Kidney (tissue), 14 donors: ENCODE results near the gene OR4E2. TPM values are rescaled to one million over a fixed set of nuclear protein-coding genes. Genes with fewer than 3 reads are reported as not detected.

Source experiments
- DNase-seq, 5 donors: peaks; one replicate each; pipeline ENCODE4 v3.0.0-alpha.2; 2013 to 2020
- FAIRE-seq: peaks from 2 replicates; lab custom pipeline; 2012; peaks lifted over from hg19 to GRCh38; lab: Jason Lieb, UNC
- H3K27ac ChIP-seq, 2 donors: one replicate each; pipeline ENCODE4 v1.7.0; 2013; ENCODE audit warnings: low read depth in 2 of 2, low read length in 2 of 2, inconsistent platforms in 1 of 2
- H3K27me3 ChIP-seq: one replicate; pipeline ENCODE4 v1.7.1; 2013; ENCODE audit warnings: low read length, inconsistent platforms; ENCODE audit not compliant: control insufficient read depth, insufficient read depth
- H3K36me3 ChIP-seq, 3 donors: one replicate each; pipeline versions ENCODE4 v1.7.0 to v1.7.1; 2013; ENCODE audit warnings: low read length in 3 of 3, control low read depth in 1 of 3, inconsistent platforms in 1 of 3; ENCODE audit not compliant: insufficient read depth in 3 of 3, control insufficient read depth in 2 of 3
- H3K4me1 ChIP-seq, 3 donors: one replicate each; pipeline versions ENCODE4 v1.7.0 to v1.7.1; 2013; ENCODE audit warnings: low read length in 3 of 3, inconsistent platforms in 1 of 3, low read depth in 1 of 3; ENCODE audit not compliant: control insufficient read depth in 2 of 3, insufficient read depth in 2 of 3
- H3K4me3 ChIP-seq, 3 donors: one replicate each; pipeline versions ENCODE4 v1.7.0 to v1.8.1; 2013; ENCODE audit warnings: low read length in 3 of 3, control low read depth in 1 of 3, inconsistent platforms in 1 of 3
- H3K9ac ChIP-seq, 3 donors: one replicate each; pipeline versions ENCODE4 v1.7.0 to v1.7.1; 2013; ENCODE audit warnings: low read length in 3 of 3, control low read depth in 1 of 3, inconsistent platforms in 1 of 3
- H3K9me3 ChIP-seq, 3 donors: one replicate each; pipeline versions ENCODE4 v1.7.0 to v1.7.1; 2013; ENCODE audit warnings: low read length in 3 of 3, control low read depth in 1 of 3, inconsistent platforms in 1 of 3; ENCODE audit not compliant: control insufficient read depth in 2 of 3, insufficient read depth in 1 of 3
- intact Hi-C: fragments of 100-400 bp; cut with DNase I; formaldehyde crosslinking; loops from one replicate; pipeline ENCODE4 v1.11.1; 2022
- polyA plus RNA-seq: library from polyadenylated mRNA; stranded (reverse); fragments of 350-450 nt; fragmentation: Illumina TruSeq; extraction: RNeasy Lipid Tissue Mini Kit (QIAGEN cat#74804); gene quantifications from one replicate; pipeline ENCODE4 v1.2.3, GENCODE V29; 2014; ENCODE audit warnings: low read depth, low replicate concordance; ENCODE audit not compliant: insufficient read depth
- total RNA-seq: library from RNA; stranded (reverse); fragmentation: NEBNext Ultra II Directional; extraction: Animal tissue kit (Norgen Biotek cat#: 25700); gene quantifications from one replicate; pipeline ENCODE4 v1.2.1, GENCODE V29; 2021
- TF ChIP-seq, protein P1 (sequence below): IDR thresholded peaks from 3 replicates; pipeline ENCODE4 v1.5.1; 2012; ENCODE audit warnings: mild to moderate bottlenecking, moderate library complexity, borderline replicate concordance; ENCODE audit not compliant: insufficient read depth; ENCODE audit errors: extremely low read depth
- donor health status: control.
- donor health status: control.
- donor health status: control.
- donor health status: control.
- donor health status: control.
- donor health status: DM: yes; HTN: yes; CAD: no.
- donor health status: Normal renal cell carcinoma (clear cell type).

The OR4E2 gene
- total and polyA plus RNA-seq, 2 donors from 2014 or later: not detected

DNA sequence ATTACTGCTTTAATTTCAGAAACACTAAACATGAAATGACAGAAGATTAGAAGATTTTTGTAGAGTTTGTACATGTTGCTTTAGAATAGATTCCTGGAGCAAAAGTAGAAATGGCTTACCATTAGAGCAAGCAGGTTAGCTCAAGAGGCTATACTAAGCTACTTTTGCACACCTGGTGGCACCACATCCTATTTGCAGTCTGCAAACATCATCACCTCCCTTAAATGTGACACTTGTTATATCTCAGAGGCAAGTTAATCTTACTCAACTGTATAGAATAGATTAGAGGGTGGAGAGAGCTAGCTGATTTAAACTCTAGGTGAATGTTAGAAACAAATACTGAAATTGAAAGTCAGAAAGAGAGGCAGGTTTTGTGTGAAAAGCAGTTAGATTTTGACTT lies 50.7 kb downstream of the OR4E2 start:
- Histone ChIP-seq H3K27me3 (no peaks in the 10 kb centered on the region), H3K9ac (no peak overlapping the region), H3K36me3 (no peaks in the 10 kb centered on the region), H3K9me3 (no peaks in the 10 kb centered on the region), H3K4me3 (no peak overlapping the region), H3K4me1 (no peaks in the 10 kb centered on the region), H3K27ac (no peak overlapping the region)
- DNase-seq (no peak), FAIRE-seq (no peak)
- intact Hi-C loops: no loop called here
- TF ChIP-seq, protein P1, sequence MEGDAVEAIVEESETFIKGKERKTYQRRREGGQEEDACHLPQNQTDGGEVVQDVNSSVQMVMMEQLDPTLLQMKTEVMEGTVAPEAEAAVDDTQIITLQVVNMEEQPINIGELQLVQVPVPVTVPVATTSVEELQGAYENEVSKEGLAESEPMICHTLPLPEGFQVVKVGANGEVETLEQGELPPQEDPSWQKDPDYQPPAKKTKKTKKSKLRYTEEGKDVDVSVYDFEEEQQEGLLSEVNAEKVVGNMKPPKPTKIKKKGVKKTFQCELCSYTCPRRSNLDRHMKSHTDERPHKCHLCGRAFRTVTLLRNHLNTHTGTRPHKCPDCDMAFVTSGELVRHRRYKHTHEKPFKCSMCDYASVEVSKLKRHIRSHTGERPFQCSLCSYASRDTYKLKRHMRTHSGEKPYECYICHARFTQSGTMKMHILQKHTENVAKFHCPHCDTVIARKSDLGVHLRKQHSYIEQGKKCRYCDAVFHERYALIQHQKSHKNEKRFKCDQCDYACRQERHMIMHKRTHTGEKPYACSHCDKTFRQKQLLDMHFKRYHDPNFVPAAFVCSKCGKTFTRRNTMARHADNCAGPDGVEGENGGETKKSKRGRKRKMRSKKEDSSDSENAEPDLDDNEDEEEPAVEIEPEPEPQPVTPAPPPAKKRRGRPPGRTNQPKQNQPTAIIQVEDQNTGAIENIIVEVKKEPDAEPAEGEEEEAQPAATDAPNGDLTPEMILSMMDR: no peak

DNA sequence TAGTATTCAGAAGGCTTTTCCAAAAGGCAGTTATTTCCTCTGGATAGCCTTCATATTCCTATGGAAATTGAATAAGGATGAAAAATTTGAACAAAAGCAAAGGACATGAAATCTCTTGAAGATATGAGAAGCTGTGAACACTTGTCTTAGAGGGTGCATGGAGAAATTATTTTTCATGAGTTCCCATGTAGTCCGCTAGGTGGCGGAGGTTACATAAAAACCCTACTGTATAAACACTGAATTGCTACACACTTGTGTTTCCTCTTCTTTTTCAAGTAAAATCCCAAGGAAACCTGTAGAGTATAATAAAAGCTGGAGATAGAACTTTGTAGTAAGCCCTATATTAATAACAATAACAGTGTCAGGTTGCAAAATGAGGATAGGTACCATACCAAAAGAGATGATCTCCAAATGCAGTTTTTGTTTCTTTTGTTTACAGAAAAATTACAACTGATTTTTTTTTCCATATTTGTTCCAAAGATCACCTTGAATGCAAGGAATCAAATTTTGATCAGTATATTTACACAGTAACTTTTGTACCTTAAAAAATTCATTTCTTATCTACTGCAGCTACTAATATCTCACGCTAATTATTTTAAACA lies 57.8 kb downstream of the OR4E2 start:
- FAIRE-seq: peak; percentile 50
- Histone ChIP-seq H3K4me1 (no peaks in the 10 kb centered on the region), H3K9ac (no peak overlapping the region), H3K36me3 (no peaks in the 10 kb centered on the region), H3K9me3 (no peaks in the 10 kb centered on the region), H3K4me3 (no peak overlapping the region), H3K27ac (no peak overlapping the region), H3K27me3 (no peaks in the 10 kb centered on the region)
- TF ChIP-seq, protein P1: peak; percentile 49
- intact Hi-C loops: no loop called here
- DNase-seq: peak in 2 of 5 donors; percentile 48 to 50

DNA sequence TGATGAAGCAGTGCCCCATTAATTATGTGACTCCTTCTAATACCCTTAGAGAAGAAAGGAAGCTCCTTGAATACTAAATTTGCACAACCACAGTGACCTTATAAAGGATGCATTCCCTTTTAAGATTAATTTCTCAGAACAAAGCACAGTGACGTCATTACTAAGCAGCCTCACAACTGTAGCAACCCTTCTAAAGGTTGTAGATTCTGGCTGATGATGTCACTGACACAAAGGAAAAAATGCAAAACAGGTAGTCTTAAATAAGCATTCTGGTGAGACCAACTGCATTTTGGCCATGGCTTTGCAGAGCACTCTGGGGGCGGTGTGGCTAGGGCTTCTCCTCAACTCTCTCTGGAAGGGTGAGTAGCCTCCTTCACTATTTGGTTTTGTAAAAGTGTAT lies 58.4 kb downstream of the OR4E2 start:
- no peak overlapping the region for H3K27ac ChIP-seq
- no peaks in the 10 kb centered on the region for H3K4me1 ChIP-seq
- no peaks in the 10 kb centered on the region for H3K36me3 ChIP-seq
- TF ChIP-seq, protein P1: no peak
- no peak for FAIRE-seq
- no peak overlapping the region for H3K4me3 ChIP-seq
- H3K9me3 ChIP-seq: no peaks in the 10 kb centered on the region
- no peak for DNase-seq
- intact Hi-C loops: no loop called here
- H3K27me3 ChIP-seq: no peaks in the 10 kb centered on the region
- H3K9ac ChIP-seq: no peak overlapping the region

GRCh38 chr14:21714318-21714929 lies 60.8 kb downstream of the OR4E2 start:
- no peak overlapping the region for H3K9ac ChIP-seq
- H3K27ac ChIP-seq: no peak overlapping the region
- H3K27me3 ChIP-seq: no peaks in the 10 kb centered on the region
- TF ChIP-seq, protein P1: no peak
- H3K9me3 ChIP-seq: no peaks in the 10 kb centered on the region
- intact Hi-C loops: no loop called here
- H3K4me3 ChIP-seq: no peak overlapping the region
- no peaks in the 10 kb centered on the region for H3K36me3 ChIP-seq
- FAIRE-seq (no peak), DNase-seq (no peak)
- no peaks in the 10 kb centered on the region for H3K4me1 ChIP-seq
